DMS53 (cell line): ENCODE measurements around the gene MFSD2B.
A peak's percentile ranks its signal among the peaks of the same experiment; 100 is the strongest.

Source experiments
- DNase-seq: peaks from one replicate; lab custom pipeline; 2025; lab: John Stamatoyannopoulos, UW

MFSD2B gene

GRCh38 chr2:24050041-24050979, 40.4 kb downstream of the MFSD2B start:
- peak; percentile 34 for DNase-seq

GRCh38 chr2:24051833-24052232, 41.9 kb downstream of the MFSD2B start:
- DNase-seq, result no peak

- DNase-seq, result no peak
Measured at GRCh38 chr2:24052951-24053350, 43.1 kb downstream of the MFSD2B start.

- no peak for DNase-seq
Measured at GRCh38 chr2:24054366-24055010, 44.6 kb downstream of the MFSD2B start.

GRCh38 chr2:24055750-24056149, 45.9 kb downstream of the MFSD2B start:
- DNase-seq, result no peak

GRCh38 chr2:24058564-24059271, 48.8 kb downstream of the MFSD2B start:
- peak; percentile 41 for DNase-seq

- DNase-seq, result no peak
Measured at GRCh38 chr2:24065341-24065740, 55.5 kb downstream of the MFSD2B start.

GRCh38 chr2:24072259-24072658, 62.4 kb downstream of the MFSD2B start:
- DNase-seq, result no peak

GRCh38 chr2:24073816-24074215, 63.9 kb downstream of the MFSD2B start:
- DNase-seq, result no peak

- DNase-seq, result no peak
Measured at GRCh38 chr2:24075259-24075658, 65.4 kb downstream of the MFSD2B start.
